ENCODE results near the gene B3GALT2.

DNA sequence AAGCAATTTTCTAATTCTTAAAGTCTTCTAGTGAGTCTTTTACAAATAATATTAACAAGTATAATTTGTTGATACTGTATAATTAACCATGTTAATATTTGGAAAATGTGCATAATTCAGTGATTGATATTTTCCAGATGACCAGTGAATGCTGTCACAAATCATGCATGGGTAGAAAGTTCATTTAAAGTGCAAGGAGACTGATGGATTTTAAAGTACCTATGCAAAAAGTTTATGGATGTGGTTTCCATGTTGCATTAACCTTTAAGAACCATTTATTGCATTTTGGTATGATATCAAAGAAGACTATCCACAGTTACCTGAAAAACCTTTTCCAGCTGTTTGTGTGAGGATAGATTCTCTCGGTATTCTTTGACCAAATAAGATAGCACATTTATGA lies 41.4 kb downstream of the B3GALT2 start:
- TF ChIP-seq FOXK2 (IDR thresholded peaks at IDR 0.05), result no peak
- TF ChIP-seq SP1 (IDR thresholded peaks at IDR 0.05; ENCODE audit: low read depth, low read length), result no peak
- TF ChIP-seq ZZZ3 (IDR thresholded peaks at IDR 0.05; ENCODE audit: control insufficient read depth, insufficient read length, low read depth), result no peak
- no peak for TF ChIP-seq EGR1 (IDR thresholded peaks at IDR 0.05; ENCODE audit: borderline replicate concordance in 1 of 2, low read depth in 2 of 2, low read length in 2 of 2)
- TF ChIP-seq POLR2AphosphoS5 (IDR thresholded peaks at IDR 0.05; ENCODE audit: low read length), result no peak
- TF ChIP-seq SIX5 (IDR thresholded peaks at IDR 0.05; ENCODE audit: low read depth, low read length, severe bottlenecking), result no peak
- no peak for TF ChIP-seq NRF1 (conservative IDR thresholded peaks at IDR 0.05; ENCODE audit: low read depth, low read length)
- TF ChIP-seq SUZ12 (IDR thresholded peaks at IDR 0.05; ENCODE audit: unreplicated experiment), result no peak
- TF ChIP-seq, protein P1, sequence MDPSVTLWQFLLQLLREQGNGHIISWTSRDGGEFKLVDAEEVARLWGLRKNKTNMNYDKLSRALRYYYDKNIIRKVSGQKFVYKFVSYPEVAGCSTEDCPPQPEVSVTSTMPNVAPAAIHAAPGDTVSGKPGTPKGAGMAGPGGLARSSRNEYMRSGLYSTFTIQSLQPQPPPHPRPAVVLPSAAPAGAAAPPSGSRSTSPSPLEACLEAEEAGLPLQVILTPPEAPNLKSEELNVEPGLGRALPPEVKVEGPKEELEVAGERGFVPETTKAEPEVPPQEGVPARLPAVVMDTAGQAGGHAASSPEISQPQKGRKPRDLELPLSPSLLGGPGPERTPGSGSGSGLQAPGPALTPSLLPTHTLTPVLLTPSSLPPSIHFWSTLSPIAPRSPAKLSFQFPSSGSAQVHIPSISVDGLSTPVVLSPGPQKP (IDR thresholded peaks at IDR 0.05; ENCODE audit: low read depth, low read length), result no peak
- no peak for TF ChIP-seq CTCF (IDR thresholded peaks at IDR 0.05 in 2 of 3, conservative IDR thresholded peaks at IDR 0.05 in 1 of 3; ENCODE audit: control insufficient read depth in 2 of 3, extremely low read depth in 1 of 3, insufficient read depth in 1 of 3, low read depth in 3 of 3, low read length in 3 of 3)
- no peak for TF ChIP-seq SREBF2 (IDR thresholded peaks at IDR 0.05; ENCODE audit: low read length)
- TF ChIP-seq RAD21 (IDR thresholded peaks at IDR 0.05; ENCODE audit: insufficient read depth, low read depth, low read length), result no peak
- no peak for TF ChIP-seq FOXM1 (IDR thresholded peaks at IDR 0.05; ENCODE audit: low read depth, low read length)
- TF ChIP-seq RCOR1 (conservative IDR thresholded peaks at IDR 0.05; ENCODE audit: low read depth, low read length), result no peak

Measured in GM12878 (cell line).